Epidermal melanocyte (primary cell): ENCODE measurements around the gene GLYATL2.

Experiments
- DNase-seq: peaks from one replicate; pipeline ENCODE4 v3.0.0; 2011; ENCODE audit warnings: low spot score; ENCODE audit not compliant: insufficient read length

The GLYATL2 gene, protein sequence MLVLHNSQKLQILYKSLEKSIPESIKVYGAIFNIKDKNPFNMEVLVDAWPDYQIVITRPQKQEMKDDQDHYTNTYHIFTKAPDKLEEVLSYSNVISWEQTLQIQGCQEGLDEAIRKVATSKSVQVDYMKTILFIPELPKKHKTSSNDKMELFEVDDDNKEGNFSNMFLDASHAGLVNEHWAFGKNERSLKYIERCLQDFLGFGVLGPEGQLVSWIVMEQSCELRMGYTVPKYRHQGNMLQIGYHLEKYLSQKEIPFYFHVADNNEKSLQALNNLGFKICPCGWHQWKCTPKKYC

DNA sequence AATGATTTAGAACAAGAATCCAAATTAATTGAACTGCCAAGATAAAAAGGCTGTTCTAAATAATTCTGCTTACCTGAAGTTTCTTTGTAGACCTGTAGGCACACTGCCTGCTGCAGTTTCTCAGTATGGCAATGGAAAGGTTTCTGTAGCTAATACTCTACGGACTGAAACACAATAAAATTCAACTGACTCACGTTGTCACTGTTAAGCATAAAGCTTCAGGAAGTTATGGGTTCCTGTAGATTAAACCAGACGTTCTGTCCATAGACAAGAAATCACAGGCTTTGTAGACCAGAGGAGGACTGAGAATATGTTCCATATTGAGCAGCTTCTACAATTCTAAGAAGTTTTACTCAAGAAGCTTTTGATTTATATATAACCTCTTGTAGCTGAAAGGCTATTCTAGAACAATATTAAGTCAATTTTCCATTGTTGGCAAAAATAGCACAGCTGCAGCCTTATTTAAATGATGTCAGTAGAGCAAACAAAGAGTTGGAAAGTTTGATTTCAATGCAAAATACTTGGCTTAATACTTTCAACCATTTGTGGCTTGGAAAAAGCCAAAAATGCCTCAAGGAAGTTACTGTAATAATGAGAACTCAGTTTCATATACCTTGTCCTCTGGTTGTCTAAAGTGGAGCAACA, at the start of gene GLYATL2:
Gene GLYATL2, minus strand, starts transcription at position 344 of the 645 bp plus-strand sequence. CDS start 5,092 bp downstream, outside the sequence.
- DNase-seq = no peak

DNA sequence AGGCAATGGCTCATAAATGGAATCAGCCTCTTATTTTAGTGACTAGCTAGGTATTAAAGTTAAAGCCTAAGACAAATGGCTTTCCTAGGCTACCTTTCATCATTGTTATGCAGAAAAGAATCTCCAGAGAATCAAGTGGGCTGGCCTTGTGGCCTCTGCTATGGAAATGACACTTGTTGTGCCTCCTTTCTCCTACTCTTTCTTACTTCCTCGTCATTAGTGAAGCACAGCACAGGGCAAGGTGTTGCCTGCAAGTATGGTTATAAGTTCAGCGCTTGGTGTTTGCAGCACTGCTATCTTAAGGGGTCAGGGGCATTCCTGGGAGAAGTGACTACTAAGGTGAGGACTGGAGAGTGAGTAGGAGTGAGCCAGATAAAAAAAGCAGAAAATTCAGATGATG, 49.4 kb upstream of the GLYATL2 start:
- no peak for DNase-seq

DNA sequence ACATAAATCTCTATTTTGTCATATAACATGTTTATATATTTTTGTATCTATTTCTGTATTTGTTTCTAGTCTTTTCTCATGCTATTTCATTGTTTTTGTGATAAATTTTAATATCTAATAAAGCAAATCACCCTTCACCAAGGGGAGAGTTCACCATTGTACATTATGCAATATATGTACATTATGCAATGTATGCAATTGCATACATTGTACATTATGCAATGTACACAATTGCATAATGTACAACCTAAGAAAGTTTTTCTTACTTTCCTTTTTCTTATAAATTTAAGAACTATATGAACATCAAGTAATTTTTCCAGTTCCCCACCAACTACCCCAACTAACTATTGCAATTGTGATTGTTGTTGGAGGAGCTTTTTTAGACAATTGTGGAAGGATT, 44.1 kb upstream of the GLYATL2 start:
- DNase-seq = no peak

DNA sequence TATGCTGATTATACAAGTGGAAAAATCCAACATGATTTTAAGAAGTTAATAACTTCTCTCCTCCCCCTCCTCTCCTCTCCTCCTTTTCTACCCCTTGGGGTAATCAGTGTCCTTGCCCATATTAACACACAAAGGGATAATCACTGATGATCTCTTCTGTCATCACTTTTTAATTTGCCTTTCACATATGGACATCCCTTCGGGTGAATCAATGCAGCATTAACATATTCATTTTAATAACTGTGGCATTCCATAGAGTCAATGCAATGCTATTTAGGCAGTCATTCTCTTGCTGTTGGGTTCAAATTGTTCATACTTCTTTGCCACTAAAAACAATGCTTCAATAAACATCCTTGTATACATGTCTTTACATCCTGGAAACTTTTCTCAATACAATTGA, 42.9 kb upstream of the GLYATL2 start:
- no peak for DNase-seq

DNA sequence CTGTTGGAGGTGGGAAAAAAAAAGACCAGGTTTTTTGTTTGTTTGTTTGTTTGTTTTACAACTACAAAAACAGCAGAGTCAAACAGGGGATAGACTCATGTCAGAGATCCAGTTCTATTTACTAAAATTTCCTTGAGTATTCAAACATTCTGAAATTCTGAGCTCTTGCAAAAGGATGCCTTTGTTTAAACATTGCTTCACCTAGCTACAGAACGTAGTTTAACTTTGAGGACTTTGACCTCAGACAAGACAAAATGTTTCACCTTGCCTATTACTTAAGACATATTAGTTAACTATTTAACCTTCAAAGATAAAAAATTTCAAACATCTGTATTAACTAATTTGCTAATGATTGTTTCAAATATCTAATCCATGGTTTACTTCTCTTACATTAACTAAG, 36.1 kb upstream of the GLYATL2 start:
- DNase-seq = no peak

DNA sequence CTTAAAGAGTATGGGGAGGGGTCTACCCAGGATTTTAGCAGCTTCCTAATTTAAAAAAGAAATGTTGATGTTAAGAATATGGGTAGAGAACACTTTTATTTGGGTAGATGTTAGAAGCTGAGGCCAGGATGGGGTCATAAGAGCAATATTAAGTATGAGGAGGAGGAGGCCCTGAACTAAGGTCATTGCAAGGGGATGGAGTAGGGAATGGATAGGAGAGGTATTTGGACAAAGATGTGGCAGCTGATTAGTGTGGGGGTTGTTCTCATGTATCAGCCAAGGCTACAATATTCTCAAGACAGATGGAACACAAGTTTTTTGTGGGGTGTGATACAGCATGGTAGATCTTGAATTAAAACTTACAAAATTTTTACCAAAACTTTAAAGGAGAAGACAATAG, 35.7 kb upstream of the GLYATL2 start:
- no peak for DNase-seq

DNA sequence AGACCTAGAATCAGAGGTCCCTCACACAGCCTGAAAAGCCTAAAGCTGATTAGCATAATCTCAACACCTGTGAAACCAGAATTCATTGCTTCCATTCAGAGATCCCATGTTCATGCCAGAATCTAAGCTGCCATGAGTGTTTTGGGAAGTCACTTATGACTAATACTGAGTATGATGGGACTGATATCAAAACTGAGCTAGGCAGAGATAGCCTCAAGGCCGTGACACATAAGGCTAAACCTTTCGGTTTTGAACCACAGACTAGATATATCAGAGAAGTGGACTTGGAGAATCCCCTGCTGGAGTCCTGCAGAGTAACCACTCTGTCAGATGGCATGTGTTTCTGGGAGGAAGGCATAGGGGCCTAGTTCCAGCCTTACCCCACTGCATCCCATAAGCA, 23.1 kb upstream of the GLYATL2 start:
- no peak for DNase-seq

DNA sequence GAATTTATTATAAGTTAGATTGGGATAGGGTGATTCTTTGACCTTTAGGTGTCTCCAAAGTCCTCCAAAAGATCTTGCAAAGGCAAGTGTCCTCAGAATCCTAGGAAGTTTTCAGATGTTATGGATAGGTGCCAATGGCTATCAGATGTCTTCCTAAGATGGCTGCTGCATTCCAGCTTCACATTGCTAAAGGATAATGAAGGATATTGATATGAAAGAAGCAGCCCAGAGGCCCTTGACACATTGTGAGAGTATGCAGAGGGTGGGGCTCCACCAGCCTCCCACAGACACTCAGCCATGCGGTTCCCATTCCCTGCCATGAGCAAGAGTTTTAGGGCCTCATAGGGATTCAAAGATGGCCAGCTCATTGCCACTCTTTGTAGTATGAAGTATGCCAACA, 22.3 kb upstream of the GLYATL2 start:
- no peak for DNase-seq

DNA sequence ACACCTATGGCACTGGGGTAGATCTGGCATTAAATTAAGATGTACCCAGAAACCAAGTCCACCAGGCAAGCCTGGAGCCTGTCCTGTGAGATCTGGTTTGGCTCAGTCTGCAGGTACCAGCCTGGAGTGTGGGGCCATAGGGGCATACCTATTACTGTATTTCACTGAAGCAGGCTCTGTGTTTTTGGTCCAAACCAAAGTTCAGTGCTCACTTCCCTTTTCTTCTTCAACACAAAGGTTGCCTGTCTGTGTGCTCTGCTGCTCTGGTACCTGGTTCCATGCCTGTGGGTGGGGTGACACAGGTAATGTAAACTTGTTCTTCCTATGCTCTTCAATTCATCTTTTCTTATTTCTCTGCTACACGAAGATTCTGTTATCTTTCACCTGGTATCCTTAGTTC, 19.8 kb upstream of the GLYATL2 start:
- no peak for DNase-seq

DNA sequence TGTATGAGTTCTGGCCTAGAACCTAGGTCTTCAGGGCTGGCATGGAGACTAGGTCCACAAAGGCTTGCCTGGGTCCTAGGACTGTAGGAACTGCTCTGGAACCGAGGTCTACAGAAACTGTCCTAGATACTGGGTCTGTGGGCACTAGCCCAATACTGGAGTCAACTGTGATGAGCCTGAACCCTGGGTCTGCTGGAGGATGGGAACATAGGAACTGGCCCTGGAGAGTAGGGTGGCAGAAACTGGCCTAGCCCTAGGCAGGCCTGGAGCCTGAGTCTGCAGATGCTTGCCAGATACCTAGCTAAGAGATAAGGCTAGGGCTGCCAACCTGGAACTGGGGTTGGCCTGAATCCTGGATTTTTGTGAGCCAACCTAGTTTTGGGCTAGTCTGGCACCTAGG, 19.2 kb upstream of the GLYATL2 start:
- no peak for DNase-seq

DNA sequence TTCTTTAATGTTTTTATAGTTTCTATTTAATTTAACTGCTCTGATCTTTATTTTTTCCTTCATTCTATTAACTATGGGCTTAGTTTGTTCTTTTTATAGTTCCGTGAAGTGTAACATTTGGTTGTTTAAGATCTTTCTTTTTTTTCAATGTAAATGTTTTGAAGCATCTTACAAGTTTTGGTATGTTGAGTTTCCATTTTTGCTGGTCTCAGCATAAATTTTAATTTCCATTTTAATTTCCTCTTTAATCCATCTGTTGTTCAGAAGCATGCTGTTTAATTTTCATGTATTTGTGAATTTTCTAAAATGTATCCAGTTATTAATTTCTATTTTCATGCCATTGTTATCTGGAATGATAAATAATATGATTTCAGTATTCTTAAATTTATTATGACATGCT, 17.0 kb upstream of the GLYATL2 start:
- DNase-seq = no peak

DNA sequence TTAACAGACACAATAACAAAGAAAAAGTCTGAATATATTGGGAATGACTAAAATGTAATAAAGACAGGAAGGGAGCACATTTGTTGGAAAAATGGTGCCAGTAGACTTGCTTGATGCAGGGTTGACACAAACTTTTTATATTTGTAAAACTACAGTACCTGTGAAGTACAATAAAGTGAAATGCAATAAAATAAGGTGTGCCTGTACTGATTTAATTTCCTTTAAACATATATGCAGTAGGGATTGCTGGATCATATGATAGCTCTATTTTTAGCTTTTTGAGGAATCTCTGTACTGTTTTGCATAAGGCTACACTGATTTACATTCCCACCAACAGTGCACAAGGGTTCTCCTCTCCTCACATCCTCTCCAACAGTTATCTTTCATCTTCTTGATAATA, 12.3 kb upstream of the GLYATL2 start:
- no peak for DNase-seq

DNA sequence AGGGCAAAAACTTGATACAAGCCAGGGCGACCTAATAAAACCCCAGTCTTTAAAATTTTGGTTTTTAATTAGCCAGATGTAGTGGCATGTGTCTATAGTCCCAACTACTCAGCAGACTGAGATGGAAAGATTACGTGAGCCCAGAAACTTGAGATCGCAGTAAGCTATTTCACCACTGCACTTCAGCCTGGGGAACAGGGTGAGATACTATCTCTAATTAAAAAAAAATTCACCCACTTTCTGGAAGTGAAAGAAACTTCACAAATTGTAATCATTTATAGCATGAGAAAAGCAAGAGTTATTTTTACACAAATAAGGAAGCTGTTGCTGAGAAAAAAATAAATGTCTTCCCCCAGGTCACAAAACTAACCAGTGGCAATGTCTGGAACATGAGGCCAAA, 882 bp upstream of the GLYATL2 start:
- no peak for DNase-seq

DNA sequence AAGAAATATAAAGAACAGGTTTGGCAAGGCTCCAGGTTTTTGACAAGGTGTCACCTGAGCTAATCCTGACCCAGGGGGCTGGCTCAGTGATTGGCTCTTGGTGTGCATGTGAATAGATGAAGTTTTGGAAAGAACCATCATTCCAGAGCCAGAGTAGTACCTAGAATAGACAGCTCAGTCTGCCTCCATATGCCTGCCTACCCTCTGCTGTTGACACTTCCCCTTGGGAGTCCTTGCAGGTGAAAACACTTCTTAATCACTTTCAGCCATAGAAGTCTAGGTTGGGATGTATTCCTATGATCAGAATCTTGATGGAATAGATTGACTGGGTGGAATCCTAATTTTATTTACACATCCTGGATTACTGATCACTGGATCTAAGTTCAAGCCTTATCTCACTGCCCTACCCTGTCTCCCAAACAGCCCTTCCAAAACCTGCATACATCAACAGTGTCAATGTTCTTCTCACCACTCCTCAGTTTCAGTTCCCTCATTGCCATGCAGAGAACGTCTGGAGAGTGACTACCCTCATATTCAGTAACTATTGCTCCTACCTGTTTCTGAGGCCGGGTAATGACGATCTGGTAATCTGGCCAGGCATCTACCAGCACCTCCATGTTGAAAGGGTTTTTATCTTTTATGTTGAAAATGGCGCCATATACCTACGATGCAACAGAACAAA, 6.7 kb downstream of the GLYATL2 start:
- no peak for DNase-seq

DNA sequence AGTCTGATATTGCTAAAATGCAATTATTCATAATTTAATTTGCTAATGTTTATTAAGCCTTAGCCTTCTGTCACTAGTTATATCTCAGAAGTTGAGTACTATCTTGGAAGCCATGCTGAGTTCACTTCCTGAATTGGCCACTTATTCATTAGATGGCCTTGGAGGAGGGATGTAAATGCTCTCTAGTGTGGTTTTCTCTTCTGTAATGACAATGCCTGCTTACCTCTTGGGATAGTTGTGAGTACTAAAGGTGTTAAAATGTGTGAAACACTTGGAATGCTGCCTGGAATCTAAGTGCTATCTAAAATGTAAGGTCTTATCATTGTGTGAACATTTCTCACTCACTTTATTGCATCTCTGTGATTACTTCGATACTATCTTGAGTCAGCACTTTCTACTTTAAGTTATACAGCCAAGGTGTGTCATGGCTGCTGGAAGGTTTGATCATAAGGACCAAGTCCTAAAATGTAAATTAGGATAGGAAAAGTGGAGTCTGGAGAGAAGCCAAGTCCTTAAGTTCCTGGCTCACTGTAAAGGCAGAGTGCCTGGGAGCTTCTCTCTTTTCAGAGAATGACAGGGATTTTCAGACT, 12.4 kb downstream of the GLYATL2 start:
- no peak for DNase-seq

DNA sequence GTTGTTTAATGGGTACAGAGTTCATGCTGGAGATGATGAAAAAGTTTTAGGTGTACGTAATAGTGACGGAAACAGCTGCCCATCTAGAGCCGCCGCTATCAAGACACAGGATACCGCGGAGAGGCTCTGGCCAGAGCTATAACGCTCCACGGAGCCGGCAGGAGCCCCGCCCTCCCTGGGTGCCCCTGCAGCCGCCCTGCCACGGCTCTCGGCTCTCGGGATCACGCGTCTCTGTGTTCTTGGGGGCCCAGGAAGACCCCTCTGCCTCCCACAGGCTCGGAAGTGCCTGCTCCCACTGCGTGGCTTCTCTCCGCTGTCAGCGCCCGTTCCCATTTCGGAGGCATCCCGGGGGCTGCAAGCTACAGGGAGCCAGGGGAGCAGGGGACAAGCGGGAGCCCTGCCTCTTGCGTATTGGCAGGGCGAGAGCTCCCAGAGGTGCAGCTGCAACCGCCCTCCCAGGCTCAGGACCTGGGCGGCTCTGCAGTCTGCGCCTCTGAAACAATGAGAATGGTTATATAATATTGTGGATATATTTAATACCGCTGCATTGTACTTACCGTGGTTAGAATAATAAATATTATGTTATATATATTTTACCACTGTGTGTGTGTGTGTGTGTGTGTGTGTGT, 13.7 kb downstream of the GLYATL2 start:
- DNase-seq = no peak

DNA sequence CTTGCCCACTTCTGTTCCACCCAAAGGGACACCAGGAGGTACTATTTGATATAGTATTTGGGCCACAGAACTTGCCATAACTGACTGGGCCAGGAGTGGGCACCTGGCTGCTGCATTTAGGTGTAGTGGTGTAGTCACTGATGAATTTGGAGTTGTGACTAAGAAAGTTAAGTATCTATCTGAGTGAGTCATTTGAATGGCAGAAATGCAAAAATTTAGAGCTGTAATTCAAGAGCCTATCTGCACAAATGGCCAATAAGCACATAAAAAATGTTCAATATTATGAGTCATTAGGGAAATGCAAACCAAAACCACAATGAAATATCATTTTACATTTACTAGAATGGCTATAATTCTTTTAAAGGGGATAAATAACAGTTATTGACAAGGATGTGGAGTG, 14.7 kb downstream of the GLYATL2 start:
- no peak for DNase-seq

DNA sequence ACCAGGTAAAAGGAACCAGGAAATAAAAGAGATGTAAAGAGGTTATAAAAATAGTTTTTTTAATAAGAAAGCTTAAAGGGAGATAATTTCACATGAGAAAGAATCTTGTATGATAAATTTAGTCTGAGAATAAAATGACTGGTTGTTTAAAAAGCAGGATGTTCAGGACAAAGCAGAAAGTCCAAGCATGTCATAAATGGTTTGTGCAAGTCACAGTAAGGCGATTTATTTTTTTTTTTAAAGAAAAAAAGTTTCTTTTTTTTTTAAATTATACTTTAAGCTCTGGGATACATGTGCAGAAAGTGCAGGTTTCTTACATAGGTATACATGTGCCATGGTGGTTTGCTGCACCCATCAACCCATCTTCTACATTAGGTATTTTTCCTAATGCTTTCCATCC, 30.8 kb downstream of the GLYATL2 start:
- no peak for DNase-seq

DNA sequence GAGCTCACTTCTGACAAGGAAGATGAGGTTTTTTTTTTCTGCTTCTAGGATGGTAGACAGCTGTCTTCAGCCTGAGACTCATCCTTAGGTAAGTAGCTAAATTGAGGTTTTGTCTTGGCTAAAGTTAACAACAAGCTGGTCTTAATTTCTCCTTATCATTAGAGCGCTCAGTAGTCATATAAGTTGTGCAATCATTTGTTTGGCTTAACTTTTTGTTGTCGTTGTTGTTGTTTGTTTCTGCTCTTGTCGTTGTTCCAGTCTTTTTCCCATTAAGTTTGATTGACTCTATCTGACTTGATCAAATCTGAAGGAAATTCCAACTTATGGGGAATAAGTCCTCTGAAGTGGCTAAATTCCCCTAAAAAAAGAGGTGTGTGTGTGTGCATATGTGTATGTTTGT, 33.0 kb downstream of the GLYATL2 start:
- DNase-seq = no peak

DNA sequence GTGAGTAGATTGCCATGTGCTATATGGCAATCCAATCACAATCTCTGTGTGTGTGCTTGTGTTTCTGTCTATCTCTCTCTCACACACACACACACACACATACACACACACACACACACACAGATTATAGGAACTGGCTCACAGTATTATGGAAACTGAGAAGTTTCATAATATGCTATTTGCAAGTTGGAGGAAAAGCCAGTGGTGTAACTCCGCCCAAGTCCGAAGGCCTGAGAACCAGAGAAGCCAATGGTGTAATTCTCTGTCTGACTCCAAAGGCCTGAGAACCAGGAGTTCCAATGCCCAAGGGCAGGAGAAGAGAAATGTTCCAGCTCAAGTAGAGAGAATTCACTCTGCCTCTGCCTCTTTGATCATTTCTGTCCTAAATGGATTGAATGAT, 37.2 kb downstream of the GLYATL2 start:
- DNase-seq = no peak

DNA sequence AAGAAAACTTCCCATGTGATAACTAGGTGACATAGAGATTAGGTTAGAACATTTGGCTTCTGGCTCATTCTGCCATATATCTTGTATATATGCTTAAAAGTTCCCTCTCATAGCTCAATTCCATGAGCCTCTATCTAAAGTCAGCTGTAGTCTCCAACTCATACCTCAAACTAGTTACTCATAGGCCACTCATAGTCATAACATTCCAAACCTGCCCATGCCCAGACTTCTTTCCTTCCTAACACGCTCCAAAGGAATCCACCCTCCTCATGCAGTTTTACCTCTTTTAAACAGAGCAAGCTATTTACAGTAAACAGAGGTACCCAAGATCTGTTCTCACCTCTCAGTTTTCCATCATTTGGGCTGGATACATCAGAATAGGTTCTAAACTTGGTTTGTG, 39.4 kb downstream of the GLYATL2 start:
- DNase-seq = no peak

DNA sequence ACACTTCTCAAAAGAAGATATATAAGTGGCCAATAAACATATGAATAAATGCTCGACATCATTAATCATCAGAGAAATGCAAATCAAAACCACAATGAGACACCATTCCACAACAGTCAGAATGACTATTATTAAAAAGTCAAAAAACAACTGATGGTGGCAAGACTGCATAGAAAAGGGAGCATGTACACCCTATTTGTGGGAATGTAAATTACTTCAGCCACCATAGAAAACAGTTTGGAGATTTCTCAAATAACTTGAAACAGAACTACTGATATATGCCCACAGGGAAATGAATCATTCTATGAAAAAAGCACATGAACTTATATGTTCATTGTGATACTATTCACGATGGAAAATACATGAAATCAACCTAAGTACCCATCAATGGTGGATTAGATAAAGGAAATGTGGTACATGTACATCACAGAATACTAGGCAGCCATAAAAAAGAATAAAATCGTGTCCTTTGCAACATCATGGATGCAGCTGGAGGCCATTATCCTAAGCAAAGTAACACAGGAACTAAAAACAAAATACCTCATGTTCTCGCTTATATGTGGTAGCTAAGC, 42.4 kb downstream of the GLYATL2 start:
- no peak for DNase-seq
